PFSK-1 (cell line): ENCODE measurements around the gene ANO6.

Experiments
- POLR2AphosphoS5 ChIP-seq: IDR thresholded peaks from 2 replicates; pipeline ENCODE4 v1.6.1; 2012; ENCODE audit warnings: low read depth, mild to moderate bottlenecking, control low read depth, low read length, moderate library complexity
- REST ChIP-seq, 2 experiments: IDR thresholded peaks; 2 replicates each; pipeline versions ENCODE4 v1.6.1 to v1.8.0; 2011 to 2012; ENCODE audit warnings: low read depth in 2 of 2, low read length in 2 of 2, control low read depth in 1 of 2, inconsistent platforms in 1 of 2, mild to moderate bottlenecking in 1 of 2, moderate library complexity in 1 of 2; ENCODE audit not compliant: insufficient read depth in 1 of 2
- TAF1 ChIP-seq: IDR thresholded peaks from 2 replicates; pipeline ENCODE4 v1.6.1; 2012; ENCODE audit warnings: low read length, control low read depth, borderline replicate concordance; ENCODE audit not compliant: insufficient read depth

- TF ChIP-seq REST (IDR thresholded peaks at IDR 0.05; ENCODE audit: insufficient read depth in 1 of 2, low read depth in 2 of 2, low read length in 2 of 2) (no peak), POLR2AphosphoS5 (no peak), TAF1 (no peak)
Observed at GRCh38 chr12:45224311-45224710, 8.4 kb downstream of the ANO6 start.
